Activated T-cell treated with anti-CD3 and anti-CD28 coated beads for 1 hour (primary cell): ENCODE results near the gene L3MBTL4.
"Not testable (repeated sequence)": the region's sequence is repeated elsewhere in the genome, so short reads cannot be mapped to it uniquely, and the experiment has no call there.

Experiments used
- DNase-seq: peaks from one replicate; pipeline ENCODE4 v3.0.0-alpha.2; 2020; ENCODE audit warnings: low read depth

Gene L3MBTL4

GRCh38 chr18:6406075-6406909 lies 8.4 kb downstream of the L3MBTL4 start:
- no peak for DNase-seq

GRCh38 chr18:6405237-6406074 lies 9.3 kb downstream of the L3MBTL4 start:
- no peak for DNase-seq

- no peak for DNase-seq
These were observed 9.9 kb downstream of the L3MBTL4 start for GRCh38 chr18:6404834-6405233.

DNA sequence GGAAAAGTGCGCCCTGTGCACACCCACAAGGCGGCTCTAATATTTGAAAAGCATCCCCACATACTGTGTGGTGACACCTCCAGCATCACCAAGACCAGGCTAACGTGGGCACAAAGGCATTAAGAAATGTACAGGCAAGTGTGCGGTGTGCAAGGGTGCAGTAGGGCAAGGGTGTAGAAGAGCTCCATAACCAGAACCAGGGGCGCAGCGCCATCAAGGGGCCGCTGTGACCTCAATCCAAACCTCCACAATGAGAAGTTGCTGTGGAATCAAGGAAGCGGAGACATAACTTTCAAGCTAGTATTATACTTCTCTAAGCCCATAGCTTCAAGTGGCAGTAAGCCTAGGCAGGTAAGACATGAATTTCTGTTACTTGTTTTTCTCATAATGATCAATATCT lies 13.0 kb downstream of the L3MBTL4 start:
- no peak for DNase-seq

GRCh38 chr18:6399776-6400175 lies 14.9 kb downstream of the L3MBTL4 start:
- no peak for DNase-seq

DNA sequence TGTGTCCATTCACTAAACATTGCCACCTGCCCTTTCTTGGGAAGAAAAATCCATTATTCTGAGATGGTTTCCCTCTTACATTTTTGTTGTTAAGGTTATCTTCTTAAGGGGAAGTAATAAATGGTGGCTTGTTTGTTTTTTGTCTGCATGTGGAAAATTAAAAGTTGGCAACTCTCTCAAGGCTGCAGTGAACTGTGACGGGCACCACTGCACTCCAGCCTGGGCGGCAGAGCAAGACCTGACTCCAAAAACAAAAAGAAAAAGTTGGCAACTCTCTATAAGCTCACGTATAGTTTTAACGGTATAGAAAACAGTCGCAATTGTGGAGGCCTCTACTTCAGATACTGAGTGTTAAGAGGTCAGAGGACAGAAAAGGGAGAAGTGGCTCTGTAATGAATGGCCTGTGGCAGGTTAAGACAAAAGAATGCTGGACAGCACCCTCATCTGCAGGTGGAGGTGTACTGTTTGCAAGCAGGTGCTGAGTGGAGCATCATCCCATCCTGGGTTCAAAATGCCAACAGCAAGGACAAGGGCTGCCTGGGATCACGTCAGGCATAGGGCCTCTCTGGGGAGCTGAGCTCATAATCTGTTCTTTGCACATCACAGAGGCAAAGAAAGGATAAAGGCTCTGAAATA lies 16.7 kb downstream of the L3MBTL4 start:
- no peak for DNase-seq

- no peak for DNase-seq
These were observed 17.9 kb downstream of the L3MBTL4 start for GRCh38 chr18:6396847-6397246.

- DNase-seq, result no peak
These were observed 18.4 kb downstream of the L3MBTL4 start for GRCh38 chr18:6396276-6396675.

- no peak for DNase-seq
These were observed 25.7 kb downstream of the L3MBTL4 start for GRCh38 chr18:6389005-6389404.

DNA sequence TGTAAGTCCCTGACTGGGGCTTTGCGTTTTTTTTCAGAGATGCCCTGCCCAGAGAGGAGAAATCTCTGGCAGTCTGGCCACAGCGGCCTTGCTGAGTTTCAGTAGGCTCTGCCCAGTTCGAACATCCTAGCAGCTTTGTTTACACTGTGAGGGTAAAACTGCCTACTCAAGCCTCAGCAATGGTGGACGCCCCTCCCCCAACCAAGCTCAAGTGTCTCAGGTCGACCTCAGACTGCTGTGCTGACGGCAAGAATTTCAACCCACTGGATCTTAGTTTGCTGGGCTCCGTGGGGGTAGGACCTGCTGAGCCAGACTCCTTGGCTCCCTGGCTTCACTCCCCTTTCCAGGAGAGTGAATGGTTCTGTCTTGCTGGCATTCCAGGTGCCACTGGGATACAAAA lies 31.7 kb downstream of the L3MBTL4 start:
- DNase-seq, result no peak

GRCh38 chr18:6377473-6377872 lies 37.2 kb downstream of the L3MBTL4 start:
- not testable (repeated sequence) for DNase-seq

DNA sequence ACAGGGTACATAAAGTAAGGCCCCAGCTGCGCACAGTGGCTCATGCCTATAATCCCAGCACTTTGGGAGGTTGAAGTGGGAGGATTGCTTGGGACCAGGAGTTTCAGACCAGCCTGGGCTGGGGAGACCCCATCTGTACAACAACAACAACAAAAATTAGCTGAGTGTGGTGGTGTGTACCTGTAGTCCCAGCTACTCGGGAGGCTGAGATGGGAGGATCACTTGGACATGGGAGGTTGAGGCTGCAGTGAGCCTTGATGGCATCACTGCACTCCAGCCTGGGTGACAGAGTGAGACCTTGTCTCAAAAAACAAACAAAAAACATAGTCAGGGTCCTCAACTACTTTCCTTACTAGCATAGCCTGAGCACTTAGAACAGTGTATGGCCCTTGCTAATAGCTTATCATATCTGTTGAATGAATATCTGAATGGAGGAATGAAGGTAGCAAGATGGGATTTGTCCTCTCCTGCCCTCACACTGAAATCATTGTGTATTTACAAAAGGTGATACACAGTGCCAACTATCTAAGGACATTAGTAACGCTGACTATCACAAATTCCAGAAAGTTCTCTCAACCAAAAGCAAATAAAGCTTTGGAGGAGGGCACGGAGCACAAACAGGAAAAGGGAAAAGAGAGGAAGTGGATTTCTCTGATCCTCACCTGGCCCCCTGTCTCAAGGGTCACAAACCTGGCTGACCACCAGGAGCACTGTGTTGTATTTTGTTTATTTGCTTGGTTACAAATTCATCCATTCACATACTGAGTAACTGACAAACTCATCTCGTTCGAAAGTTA lies 38.1 kb downstream of the L3MBTL4 start:
- no peak for DNase-seq

DNA sequence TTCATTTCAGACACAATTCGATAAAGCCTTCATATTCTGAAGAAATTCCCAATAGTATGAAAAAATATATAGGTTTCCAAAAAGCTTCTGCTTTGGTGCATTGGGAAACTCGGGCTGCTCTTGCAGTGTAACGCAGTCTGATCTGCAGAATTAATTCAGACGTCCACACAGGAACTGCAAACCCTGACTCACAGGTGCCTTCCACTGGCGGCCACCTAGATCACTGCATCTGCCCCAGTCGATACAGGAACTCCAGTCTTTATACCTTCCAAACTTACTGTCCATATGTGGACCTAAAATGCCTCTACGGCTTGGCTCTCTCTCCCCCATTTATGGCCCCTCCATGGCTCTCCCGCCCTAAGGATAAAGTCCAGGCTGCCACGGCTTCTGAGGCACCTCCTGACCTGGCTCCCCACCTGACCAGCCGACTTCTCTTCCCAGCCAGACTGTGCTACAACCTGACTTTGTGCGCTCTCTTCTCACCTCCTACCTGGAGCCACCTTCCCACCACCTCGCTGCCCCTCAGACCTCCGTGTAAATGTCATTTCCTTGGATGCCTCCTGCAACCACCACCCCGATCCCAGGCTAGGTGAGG lies 39.7 kb downstream of the L3MBTL4 start:
- no peak for DNase-seq

- DNase-seq, result no peak
These were observed 40.4 kb downstream of the L3MBTL4 start for GRCh38 chr18:6374340-6374739.

DNA sequence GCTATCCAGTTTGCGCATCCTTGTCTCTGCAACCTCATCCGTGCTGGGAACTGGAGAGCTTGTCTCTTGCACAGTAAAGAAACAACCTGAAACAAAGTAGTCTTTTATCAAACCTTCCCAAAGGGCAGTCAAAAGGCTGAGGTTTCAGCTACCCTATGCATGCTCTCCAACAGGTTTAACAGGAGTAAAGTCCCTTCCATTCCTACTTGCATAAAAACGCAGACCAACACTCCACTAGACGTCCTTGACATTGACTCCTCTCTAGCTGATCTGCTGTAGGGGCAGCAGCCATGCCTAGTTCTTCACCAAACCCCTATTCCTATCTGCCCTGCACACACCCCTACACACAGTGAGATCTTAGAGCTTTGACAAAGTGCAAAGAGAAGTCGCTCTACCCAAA lies 41.5 kb downstream of the L3MBTL4 start:
- no peak for DNase-seq

DNA sequence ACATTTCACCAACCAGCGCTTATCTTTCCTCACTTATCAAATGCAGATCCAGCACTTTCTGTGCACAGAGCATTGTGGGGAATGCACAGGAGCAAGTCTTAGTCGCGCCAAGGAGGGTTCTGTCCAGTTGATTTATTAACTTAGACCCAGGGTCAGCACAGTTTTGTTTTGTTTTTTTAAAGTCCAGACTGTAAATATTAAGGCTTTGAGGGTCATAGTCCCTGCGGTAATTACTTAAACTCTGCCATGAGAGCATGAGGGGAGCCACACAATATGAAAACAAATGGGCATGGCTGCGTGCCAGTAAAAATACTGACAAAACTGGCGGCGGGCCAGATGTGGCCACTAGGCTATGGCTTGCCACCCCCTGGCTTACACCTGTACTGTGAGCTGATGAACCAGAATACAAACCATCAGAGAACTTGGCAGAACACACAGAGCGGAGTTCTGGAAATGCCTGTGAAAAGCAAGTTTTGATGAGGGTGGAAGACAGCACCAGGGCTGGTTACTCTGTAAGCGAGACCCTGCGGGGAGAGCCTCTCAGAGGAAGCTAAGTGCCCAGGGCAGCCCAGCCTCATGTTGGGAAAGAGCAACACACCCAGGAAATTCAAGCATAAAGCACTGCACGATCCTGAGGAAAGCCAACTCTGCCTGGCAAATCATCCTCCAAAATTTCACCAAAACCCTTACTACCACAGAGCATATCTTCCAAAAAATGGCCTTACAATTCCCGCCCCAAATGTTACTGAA lies 43.6 kb downstream of the L3MBTL4 start:
- no peak for DNase-seq

DNA sequence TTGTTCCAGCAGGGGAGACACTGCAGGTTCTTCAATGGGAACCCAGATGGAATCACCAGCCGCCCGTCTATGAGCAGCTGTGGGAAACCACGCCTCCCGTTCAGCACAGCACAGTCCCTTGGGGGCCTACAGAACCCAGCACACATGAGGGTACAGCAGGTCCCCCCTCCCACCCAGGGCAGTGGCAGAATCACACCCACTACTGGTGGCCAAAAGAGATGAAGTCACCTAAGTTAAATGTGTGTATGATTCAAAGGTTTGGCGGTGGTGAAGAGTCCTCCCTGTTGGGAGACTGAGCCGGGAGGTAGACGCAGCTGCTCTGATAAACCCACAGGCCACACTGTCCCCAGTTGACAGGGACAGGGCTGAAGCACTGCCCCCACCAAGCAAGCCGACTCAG lies 44.3 kb downstream of the L3MBTL4 start:
- no peak for DNase-seq

- DNase-seq, result no peak
These were observed 46.7 kb downstream of the L3MBTL4 start for GRCh38 chr18:6368017-6368416.

GRCh38 chr18:6367208-6367607 lies 47.5 kb downstream of the L3MBTL4 start:
- DNase-seq, result no peak

DNA sequence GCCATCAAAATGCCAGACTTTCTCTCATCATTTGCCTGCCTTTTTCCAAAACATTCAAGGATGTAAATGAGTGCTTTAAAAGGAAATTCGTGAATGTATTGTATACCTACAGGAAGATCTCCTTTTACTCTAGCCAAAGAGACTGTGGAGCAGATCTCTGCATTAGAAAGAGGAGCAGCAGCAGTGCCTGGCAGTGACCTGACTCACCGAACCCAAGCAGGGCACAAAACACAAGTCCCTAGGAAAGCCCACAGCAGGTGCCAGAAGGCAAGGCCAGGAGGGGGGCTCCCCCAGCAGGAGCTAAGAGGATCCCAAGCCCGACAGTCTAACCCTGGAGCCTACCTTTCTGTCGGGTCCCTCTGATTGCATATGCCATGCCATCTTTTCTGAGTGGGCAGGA lies 47.9 kb downstream of the L3MBTL4 start:
- DNase-seq, result no peak

- no peak for DNase-seq
These were observed 49.3 kb downstream of the L3MBTL4 start for GRCh38 chr18:6365385-6365784.
